Heart left ventricle (tissue), 13 donors: ENCODE results near the gene FAM221B.

Experiments
- POLR2A ChIP-seq, 2 donors: fragments of 450-650 bp; IDR thresholded peaks; one replicate each; pipeline ENCODE4 v1.6.1; 2017; ENCODE audit warnings: antibody characterized with exemption in 2 of 2, mild to moderate bottlenecking in 2 of 2, moderate library complexity in 2 of 2
- TF ChIP-seq, protein P1 (sequence below), 12 donors: fragments of 200-600 bp; sonication (generic) in 4 of 12; IDR thresholded peaks; one replicate each; pipeline versions ENCODE4 v1.5.0 to v1.8.0; 2018 to 2022; ENCODE audit warnings: antibody characterized with exemption in 12 of 12, mild to moderate bottlenecking in 5 of 12
- donor health status: ischemic (EF 13 %, LVEDD 7.1; RV severe dilation, severe dysfunction).
- donor health status: DM: no; HTN: yes; CAD: no.
- donor health status: DM: no; HTN: no; CAD: no.
- donor health status: ischemic (EF 25% LVEDD 6.9; RV normal size, moderate dysfunction).
- donor health status: ischemic (EF 25% LVEDD 5.7; RV mildly dilated, moderate dysfunction).
- donor health status: ischemic (EF 35%, LVEDD 5.7; RV mildly dilated, moderate dysfunction).
- donor health status: nonischemic (EF 11% LVEDD 7.7; RV severe dilation, severe dysfunction).
- donor health status: DM: yes; HTN: yes; CAD: no.
- donor health status: PGD.
- donor health status: ischemic (EF 29% LVEDD 5.4; RV normal size, mild dysfunction).
- donor health status: nonischemic (EF 23%, LVEDD 6.1; RV moderate dilation, normal function).

DNA sequence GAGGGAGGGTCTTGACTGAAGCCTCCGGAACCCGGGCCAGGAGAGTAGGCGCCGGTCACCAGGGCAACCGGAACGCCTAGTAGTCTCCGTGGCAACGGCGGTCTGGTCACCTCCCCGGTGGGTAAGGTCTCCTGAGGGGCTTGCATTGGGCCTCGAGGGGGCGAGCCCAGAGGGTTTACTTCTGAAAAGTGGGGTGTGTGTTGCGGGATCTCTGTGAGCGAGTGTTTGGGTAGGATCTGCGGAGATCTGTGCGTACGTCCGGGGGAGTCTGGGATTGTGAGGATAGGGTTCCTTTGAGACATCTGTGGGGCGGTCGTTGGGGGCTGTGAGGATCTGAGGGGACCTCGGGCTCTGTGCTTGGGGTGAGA lies at the start of gene FAM221B:
- TF ChIP-seq, protein P1, sequence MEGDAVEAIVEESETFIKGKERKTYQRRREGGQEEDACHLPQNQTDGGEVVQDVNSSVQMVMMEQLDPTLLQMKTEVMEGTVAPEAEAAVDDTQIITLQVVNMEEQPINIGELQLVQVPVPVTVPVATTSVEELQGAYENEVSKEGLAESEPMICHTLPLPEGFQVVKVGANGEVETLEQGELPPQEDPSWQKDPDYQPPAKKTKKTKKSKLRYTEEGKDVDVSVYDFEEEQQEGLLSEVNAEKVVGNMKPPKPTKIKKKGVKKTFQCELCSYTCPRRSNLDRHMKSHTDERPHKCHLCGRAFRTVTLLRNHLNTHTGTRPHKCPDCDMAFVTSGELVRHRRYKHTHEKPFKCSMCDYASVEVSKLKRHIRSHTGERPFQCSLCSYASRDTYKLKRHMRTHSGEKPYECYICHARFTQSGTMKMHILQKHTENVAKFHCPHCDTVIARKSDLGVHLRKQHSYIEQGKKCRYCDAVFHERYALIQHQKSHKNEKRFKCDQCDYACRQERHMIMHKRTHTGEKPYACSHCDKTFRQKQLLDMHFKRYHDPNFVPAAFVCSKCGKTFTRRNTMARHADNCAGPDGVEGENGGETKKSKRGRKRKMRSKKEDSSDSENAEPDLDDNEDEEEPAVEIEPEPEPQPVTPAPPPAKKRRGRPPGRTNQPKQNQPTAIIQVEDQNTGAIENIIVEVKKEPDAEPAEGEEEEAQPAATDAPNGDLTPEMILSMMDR (IDR thresholded peaks at IDR 0.05): no peak
- TF ChIP-seq POLR2A (IDR thresholded peaks at IDR 0.05): no peak
